ENCODE results near the gene YPEL1. TPM values are rescaled to one million over a fixed set of nuclear protein-coding genes. Genes with fewer than 3 reads are reported as not detected.

YPEL1 gene
- total and polyA plus RNA-seq, 2 donors (not counting 1 experiment from before 2014, with no cell fraction given), result 14.9 to 17.0 TPM

DNA sequence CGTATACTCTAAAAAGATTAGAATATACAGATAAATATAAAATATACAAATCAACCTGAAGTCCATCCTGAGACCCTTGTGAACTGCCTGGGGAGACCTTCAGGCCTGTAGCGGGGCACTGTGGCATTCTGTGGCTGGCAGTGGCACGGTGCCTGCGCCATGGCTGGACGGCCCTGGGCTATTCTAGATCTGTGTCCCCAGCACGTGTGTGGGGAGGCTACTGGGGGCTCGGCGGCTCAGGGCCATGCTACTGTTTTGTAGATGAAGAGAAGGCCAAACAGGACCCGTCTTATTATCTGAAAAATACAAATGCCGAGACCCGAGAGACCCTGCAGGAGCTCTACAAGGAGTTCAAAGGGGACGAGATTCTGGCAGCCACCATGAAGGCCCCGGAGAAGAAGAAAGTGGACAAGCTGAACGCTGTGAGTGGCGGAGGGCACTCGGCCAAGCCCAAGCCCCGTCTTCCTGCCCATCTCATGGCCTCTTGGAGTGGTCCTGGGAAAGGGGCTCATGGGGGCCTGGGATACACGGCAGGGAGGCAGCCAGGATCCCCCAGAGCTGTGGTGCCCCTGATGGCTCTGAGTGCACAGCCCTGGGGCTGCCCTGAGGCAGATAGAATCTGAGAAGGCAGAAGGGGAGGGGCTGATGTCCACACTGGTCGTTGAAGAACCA, 51.0 kb downstream of the YPEL1 start:
- Histone ChIP-seq H2AFZ (ENCODE audit: insufficient read depth, low read depth, low read length, poor library complexity, severe bottlenecking) (no peak overlapping the region), H3K9ac (ENCODE audit: low read length) (no peak overlapping the region), H3K36me3 (replicated peaks in 1 of 2; ENCODE audit: control extremely low read depth in 1 of 2, control insufficient read depth in 1 of 2, extremely low read depth in 1 of 2, insufficient read depth in 2 of 2, low read length in 1 of 2) (peaks cover 0 to 70% of the 10 kb centered on the region in 2 experiments), H3K27ac (ENCODE audit: low read length in 2 of 2) (no peak overlapping the region), H4K20me1 (ENCODE audit: control insufficient read depth, insufficient read depth, low read length, poor library complexity, severe bottlenecking) (peaks cover under 1% of the 10 kb centered on the region), H3K4me1 (ENCODE audit: control insufficient read depth in 2 of 2, insufficient read depth in 2 of 2, low read length in 2 of 2) (peaks cover 0 to 7% of the 10 kb centered on the region in 2 donors), H3K27me3 (replicated peaks in 1 of 4; ENCODE audit: control extremely low read depth in 1 of 4, control insufficient read depth in 3 of 4, insufficient read depth in 4 of 4, low read length in 3 of 4) (no peaks in the 10 kb centered on the region), H3K9me3 (ENCODE audit: control extremely low read depth in 1 of 3, control insufficient read depth in 2 of 3, insufficient read depth in 1 of 3, low read length in 2 of 3) (no peaks in the 10 kb centered on the region), H3K4me2 (replicated peaks; ENCODE audit: low read depth, low read length, poor library complexity, severe bottlenecking) (no peak overlapping the region), H3K79me2 (ENCODE audit: control insufficient read depth, insufficient read depth, low read length) (peaks cover 2% of the 10 kb centered on the region), H3K4me3 (ENCODE audit: control extremely low read depth in 1 of 5, extremely low read depth in 1 of 5, insufficient read depth in 1 of 5, low read depth in 2 of 5, low read length in 4 of 5) (no peak overlapping the region)
- POLR2A ChIA-PET, result no interaction called here
- Mint-ChIP-seq H3K4me1 (peaks cover 8% of the 10 kb centered on the region), H3K27me3 (no peaks in the 10 kb centered on the region), H3K4me3 (no peak overlapping the region), H3K9me3 (ENCODE audit: insufficient read depth) (no peaks in the 10 kb centered on the region), H3K27ac (no peak overlapping the region)
- TF ChIP-seq, protein P1, sequence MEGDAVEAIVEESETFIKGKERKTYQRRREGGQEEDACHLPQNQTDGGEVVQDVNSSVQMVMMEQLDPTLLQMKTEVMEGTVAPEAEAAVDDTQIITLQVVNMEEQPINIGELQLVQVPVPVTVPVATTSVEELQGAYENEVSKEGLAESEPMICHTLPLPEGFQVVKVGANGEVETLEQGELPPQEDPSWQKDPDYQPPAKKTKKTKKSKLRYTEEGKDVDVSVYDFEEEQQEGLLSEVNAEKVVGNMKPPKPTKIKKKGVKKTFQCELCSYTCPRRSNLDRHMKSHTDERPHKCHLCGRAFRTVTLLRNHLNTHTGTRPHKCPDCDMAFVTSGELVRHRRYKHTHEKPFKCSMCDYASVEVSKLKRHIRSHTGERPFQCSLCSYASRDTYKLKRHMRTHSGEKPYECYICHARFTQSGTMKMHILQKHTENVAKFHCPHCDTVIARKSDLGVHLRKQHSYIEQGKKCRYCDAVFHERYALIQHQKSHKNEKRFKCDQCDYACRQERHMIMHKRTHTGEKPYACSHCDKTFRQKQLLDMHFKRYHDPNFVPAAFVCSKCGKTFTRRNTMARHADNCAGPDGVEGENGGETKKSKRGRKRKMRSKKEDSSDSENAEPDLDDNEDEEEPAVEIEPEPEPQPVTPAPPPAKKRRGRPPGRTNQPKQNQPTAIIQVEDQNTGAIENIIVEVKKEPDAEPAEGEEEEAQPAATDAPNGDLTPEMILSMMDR (IDR thresholded peaks at IDR 0.05), result no peak
- TF ChIP-seq EZH2 (IDR thresholded peaks at IDR 0.05; ENCODE audit: borderline replicate concordance, insufficient read depth, low read depth, low read length, poor library complexity, severe bottlenecking), result no peak
- CTCF ChIA-PET, result interaction anchor here (0.6 kb wide), 1 partner anchor 1309 kb away, joined by 3 read pairs; no protein-coding TSS in a partner anchor
- DNase-seq, result no peak
- 99% methylated on average over 18 of the region's 19 CpGs for WGBS (ENCODE audit: insufficient coverage)
- no peak for ATAC-seq (ENCODE audit: low read depth)
- intact Hi-C loops (cut with micrococcal nuclease), result no loop called here

DNA sequence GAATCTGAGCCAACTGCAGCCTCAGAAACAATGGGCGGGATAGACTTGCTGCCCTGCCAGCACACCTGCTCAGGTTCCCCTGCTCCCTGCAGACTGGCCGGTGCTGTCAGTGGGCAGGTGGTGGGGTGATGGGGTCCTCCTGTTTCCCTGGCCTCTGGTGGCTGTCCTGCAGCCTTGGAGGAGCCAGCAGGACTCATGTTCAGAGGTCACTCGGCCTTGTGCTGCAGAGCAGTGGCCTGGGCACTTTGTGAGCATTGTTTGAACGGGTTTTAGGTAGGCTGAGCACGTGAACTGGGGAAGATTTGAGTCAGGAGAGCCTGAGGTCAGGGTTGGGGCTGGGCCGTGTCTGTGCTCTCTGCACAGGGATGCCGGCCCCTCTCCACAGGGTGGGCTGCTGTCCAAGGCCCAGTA, 52.2 kb downstream of the YPEL1 start:
- no peak overlapping the region for H3K4me3 Mint-ChIP-seq
- H3K4me3 ChIP-seq (ENCODE audit: control extremely low read depth in 1 of 5, extremely low read depth in 1 of 5, insufficient read depth in 1 of 5, low read depth in 2 of 5, low read length in 4 of 5), result no peak overlapping the region
- no peak overlapping the region for H3K27ac ChIP-seq (ENCODE audit: low read length in 2 of 2)
- H3K36me3 ChIP-seq (replicated peaks in 1 of 2; ENCODE audit: control extremely low read depth in 1 of 2, control insufficient read depth in 1 of 2, extremely low read depth in 1 of 2, insufficient read depth in 2 of 2, low read length in 1 of 2), result peaks cover 0 to 65% of the 10 kb centered on the region in 2 experiments
- no peak for TF ChIP-seq EZH2 (IDR thresholded peaks at IDR 0.05; ENCODE audit: borderline replicate concordance, insufficient read depth, low read depth, low read length, poor library complexity, severe bottlenecking)
- TF ChIP-seq, protein P1 (IDR thresholded peaks at IDR 0.05), result no peak
- H3K4me1 ChIP-seq (ENCODE audit: control insufficient read depth in 2 of 2, insufficient read depth in 2 of 2, low read length in 2 of 2), result peaks cover 0 to 5% of the 10 kb centered on the region in 2 donors
- no peak overlapping the region for H3K27ac Mint-ChIP-seq
- 94% methylated on average over 6 of the region's 7 CpGs for WGBS (ENCODE audit: insufficient coverage)
- H3K27me3 Mint-ChIP-seq, result no peaks in the 10 kb centered on the region
- H3K9me3 Mint-ChIP-seq (ENCODE audit: insufficient read depth), result no peaks in the 10 kb centered on the region
- no peaks in the 10 kb centered on the region for H3K9me3 ChIP-seq (ENCODE audit: control extremely low read depth in 1 of 3, control insufficient read depth in 2 of 3, insufficient read depth in 1 of 3, low read length in 2 of 3)
- H4K20me1 ChIP-seq (ENCODE audit: control insufficient read depth, insufficient read depth, low read length, poor library complexity, severe bottlenecking), result no peaks in the 10 kb centered on the region
- H3K4me2 ChIP-seq (replicated peaks; ENCODE audit: low read depth, low read length, poor library complexity, severe bottlenecking), result no peak overlapping the region
- intact Hi-C loops (cut with micrococcal nuclease), result no loop called here
- peaks cover 2% of the 10 kb centered on the region for H3K79me2 ChIP-seq (ENCODE audit: control insufficient read depth, insufficient read depth, low read length)
- H3K4me1 Mint-ChIP-seq, result no peaks in the 10 kb centered on the region
- ChIA-PET POLR2A (interaction anchor here (0.6 kb wide), 1 partner anchor 17 kb away, joined by 3 read pairs; no protein-coding TSS in a partner anchor), CTCF (no interaction called here)
- ATAC-seq (ENCODE audit: low read depth) (no peak), DNase-seq (no peak)
- H3K27me3 ChIP-seq (replicated peaks in 1 of 4; ENCODE audit: control extremely low read depth in 1 of 4, control insufficient read depth in 3 of 4, insufficient read depth in 4 of 4, low read length in 3 of 4), result no peaks in the 10 kb centered on the region
- no peak overlapping the region for H2AFZ ChIP-seq (ENCODE audit: insufficient read depth, low read depth, low read length, poor library complexity, severe bottlenecking)
- no peak overlapping the region for H3K9ac ChIP-seq (ENCODE audit: low read length)

Data from B cell (primary cell).